HG03280 (cell line): ENCODE results near the gene FBXO33.

Source experiments
- ATAC-seq: cut with Tn5 transposase; IDR thresholded peaks from one replicate; pipeline ENCODE4 v1.9.1; 2021; ENCODE audit warnings: mild to moderate bottlenecking, moderate library complexity; ENCODE audit not compliant: unreplicated experiment

Gene FBXO33

GRCh38 chr14:39432179-39432618 lies at the start of gene FBXO33:
Gene FBXO33 (minus strand): TSS chr14:39432433. CDS start chr14:39432162, 271 bp downstream.
- peak; percentile 83 for ATAC-seq

GRCh38 chr14:39474416-39474911 lies 42.2 kb upstream of the FBXO33 start:
- ATAC-seq: peak; percentile 81

GRCh38 chr14:39472078-39472477 lies 39.8 kb upstream of the FBXO33 start:
- no peak for ATAC-seq

GRCh38 chr14:39469094-39469710 lies 37.0 kb upstream of the FBXO33 start:
- peak; percentile 97 for ATAC-seq

GRCh38 chr14:39467889-39468524 lies 35.8 kb upstream of the FBXO33 start:
- ATAC-seq: peak; percentile 53

- no peak for ATAC-seq
Observed at GRCh38 chr14:39459795-39460478, 27.7 kb upstream of the FBXO33 start.

- ATAC-seq: no peak
Observed at GRCh38 chr14:39456702-39457250, 24.5 kb upstream of the FBXO33 start.

GRCh38 chr14:39454906-39455539 lies 22.8 kb upstream of the FBXO33 start:
- ATAC-seq: no peak

- no peak for ATAC-seq
Observed at GRCh38 chr14:39452680-39453079, 20.4 kb upstream of the FBXO33 start.

- ATAC-seq: peak; percentile 37
Observed at GRCh38 chr14:39451811-39452210, 19.6 kb upstream of the FBXO33 start.

- no peak for ATAC-seq
Observed at GRCh38 chr14:39447175-39447661, 15.0 kb upstream of the FBXO33 start.

GRCh38 chr14:39446131-39446744 lies 14.0 kb upstream of the FBXO33 start:
- peak; percentile 58 for ATAC-seq

- no peak for ATAC-seq
Observed at GRCh38 chr14:39442293-39442692, 10.1 kb upstream of the FBXO33 start.

GRCh38 chr14:39441805-39442204 lies 9.6 kb upstream of the FBXO33 start:
- ATAC-seq: no peak

GRCh38 chr14:39440975-39441374 lies 8.7 kb upstream of the FBXO33 start:
- ATAC-seq: no peak

- no peak for ATAC-seq
Observed at GRCh38 chr14:39435241-39435640, 3.0 kb upstream of the FBXO33 start.

GRCh38 chr14:39434401-39434800 lies 2.2 kb upstream of the FBXO33 start:
- ATAC-seq: no peak

- ATAC-seq: no peak
Observed at GRCh38 chr14:39433452-39433813, 1.2 kb upstream of the FBXO33 start.

GRCh38 chr14:39432619-39433451 lies 602 bp upstream of the FBXO33 start:
- peak; percentile 58 for ATAC-seq
